Measurements from ENCODE around the gene ABCA4.

Gene ABCA4

DNA sequence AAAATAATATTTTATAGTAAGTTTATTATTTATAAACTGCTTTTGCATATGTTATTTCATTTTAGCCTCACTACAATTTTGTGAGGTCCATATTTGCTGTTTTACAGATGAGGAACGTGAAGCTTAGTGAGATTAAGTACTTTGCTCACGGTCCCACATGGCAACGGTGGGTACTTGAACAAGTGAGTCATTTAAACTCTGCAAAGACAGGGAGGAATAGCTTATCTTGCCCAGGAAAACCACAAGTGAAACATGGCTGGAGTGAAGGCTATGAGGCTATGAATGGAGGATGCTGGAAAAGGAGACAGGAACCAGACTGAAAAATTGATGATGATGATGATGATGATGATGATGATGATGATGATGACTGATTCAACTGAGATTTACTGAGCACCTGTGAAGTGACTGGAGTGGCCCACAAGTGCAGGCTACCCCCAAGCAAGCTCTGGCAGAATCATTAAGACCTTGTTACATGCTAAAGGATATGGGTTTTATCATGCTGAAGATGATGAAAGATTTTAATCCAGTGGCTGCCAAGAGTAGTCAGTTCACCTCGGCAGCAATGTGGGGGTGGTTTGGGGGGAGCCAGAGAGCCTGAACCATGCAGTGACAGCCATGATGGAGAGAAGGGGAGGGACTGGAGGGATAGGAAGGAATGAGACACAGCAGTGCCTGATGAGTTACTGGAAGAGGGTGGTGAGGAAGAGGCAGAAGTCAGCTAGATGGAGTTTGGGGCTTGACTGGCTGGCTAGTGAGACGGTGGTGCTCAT is 1.4 kb upstream of the ABCA4 start:
- no peak for DNase-seq (ENCODE audit: low read depth, low spot score)

DNA sequence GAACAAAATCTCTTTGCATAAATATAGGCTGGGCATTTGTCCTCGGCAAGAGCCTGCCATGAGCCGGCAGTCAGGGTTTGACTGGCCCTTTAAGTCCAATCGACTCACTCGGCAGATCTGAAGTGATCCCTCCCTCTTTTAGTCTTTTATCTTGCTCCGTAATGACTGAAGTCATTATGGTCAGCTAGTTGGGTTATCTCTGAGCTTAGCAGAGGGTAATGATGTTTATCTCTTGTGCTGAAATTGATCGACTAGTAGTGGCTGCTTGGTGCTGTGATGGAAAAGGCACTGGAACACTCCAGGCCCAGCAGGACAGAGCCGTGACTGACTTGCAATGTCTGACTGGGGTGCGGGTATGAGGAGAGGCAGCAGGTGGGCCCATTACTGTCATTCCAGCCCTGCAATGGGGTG is 468 bp upstream of the ABCA4 start:
- no peak for DNase-seq (ENCODE audit: low read depth, low spot score)

DNA sequence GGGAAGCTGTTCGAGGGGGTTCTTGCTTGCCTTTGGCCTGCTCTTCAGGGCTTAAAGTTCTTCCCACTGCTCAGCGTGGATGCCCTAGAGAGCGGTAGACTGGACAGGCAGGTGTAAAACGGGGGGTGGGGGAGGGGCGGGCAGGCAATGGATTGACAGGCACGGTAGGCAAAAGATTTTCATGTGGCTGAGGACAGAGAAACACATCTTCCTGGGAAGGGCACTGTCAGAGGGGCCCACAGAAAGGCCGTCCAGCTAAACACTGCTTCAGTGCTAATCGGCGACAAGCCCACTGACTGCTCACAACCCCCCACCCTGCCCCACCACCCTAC is 412 bp downstream of the ABCA4 start:
- no peak for DNase-seq (ENCODE audit: low read depth, low spot score)

DNA sequence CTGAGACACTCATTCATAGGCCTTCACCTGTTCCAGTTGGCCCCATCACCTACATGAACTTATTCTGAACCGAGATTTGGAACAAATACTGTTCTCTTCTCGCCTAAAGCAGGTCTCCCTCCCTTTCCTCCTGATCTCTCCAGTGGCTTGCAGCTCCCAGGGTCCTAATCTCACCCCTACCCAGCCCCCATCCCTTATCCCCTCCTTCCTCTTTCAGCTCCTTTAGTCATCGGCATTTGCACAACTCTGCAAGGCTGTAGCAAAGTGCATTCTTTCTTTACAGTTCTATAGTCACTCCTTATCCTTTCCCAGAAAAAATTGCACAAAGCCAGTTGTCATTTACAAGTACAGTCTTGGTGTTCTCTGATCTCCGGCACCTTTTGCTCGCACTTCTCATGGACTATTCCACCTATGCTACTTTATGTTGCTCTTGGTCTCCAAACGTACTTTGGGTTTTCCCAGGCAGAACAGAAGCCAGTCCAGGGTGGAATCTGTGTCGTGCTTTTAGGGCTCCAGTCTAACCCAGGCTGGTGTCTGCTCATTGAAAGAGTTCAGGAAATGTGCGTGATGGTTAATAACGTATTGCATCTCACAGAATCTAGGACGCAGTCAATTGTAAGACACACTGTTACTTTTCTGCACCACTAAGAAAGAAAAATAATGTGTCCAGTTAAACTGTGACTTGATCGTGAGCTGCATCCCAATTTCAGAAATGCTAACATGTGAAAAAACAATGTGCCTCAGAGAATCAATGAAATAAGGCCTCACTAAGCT is 965 bp downstream of the ABCA4 start:
- DNase-seq (ENCODE audit: low read depth, low spot score): no peak

DNA sequence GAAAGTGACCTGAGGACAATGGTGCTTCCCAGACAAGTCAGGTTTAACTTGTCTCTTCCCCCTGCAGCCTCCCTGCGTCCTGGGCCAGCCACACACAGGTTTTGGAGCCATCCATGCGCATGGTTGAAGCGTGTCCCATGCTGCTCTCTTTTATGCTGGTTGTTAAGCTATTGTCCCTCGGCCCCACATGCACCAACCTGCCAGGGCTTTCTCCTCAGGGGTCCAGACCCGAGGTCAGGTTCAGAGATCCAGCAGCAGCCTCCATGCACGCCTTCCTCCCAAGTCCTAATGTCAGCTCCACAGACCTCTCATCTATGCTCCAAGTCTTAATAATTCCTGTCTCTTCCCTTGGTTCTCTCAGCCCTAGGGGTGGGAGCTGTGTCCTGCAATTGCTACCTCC is 1.6 kb downstream of the ABCA4 start:
- DNase-seq (ENCODE audit: low read depth, low spot score): no peak

DNA sequence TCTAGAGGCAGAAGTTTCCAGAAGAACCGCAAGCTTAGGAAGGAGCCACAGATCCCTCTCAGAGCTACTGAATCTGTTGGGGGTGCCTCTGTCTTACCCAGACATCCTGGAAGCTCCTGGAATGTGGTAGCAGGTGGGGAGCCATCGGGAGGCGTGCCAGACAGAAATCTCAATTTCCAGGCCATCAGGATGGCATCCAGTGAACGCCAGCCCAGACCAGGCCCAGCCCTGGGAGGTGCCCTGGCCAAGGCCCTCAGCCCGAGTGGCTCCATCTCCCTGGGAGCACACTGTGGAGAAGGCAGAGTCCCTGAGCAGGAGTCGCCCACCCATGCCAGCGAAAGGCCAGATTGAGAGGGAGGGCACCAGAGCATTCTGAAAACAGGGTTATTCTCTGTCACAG is 2.5 kb downstream of the ABCA4 start:
- no peak for DNase-seq (ENCODE audit: low read depth, low spot score)

GRCh38 chr1:94118013-94118412 is 2.9 kb downstream of the ABCA4 start:
- no peak for DNase-seq (ENCODE audit: low read depth, low spot score)

GRCh38 chr1:94117259-94117851 is 3.6 kb downstream of the ABCA4 start:
- no peak for DNase-seq (ENCODE audit: low read depth, low spot score)

DNA sequence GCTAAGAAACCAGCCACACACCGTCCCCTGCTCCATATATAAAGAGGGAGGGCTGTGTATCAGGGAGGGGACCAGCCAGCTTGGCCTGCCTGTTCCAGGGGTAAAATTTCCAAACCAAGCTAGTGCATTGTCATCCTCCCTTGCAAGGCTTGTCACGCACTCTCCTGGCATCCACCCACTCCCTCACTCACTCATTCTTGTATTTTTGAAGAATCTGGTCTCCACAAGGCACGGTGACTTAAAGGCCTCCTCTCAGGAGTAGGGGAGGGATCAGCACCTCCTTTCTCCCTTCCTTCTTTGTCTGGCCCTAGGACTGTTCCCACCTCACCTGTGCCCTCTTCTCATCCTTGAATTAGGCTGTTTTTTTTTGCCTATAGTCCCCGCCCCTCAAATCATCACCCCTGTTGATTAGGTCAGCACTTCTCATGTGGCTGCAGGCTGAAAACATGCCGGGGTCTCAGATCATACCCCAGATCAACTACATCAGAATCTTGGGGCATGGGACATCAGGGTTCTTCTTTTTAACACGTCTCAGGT is 5.0 kb downstream of the ABCA4 start:
- no peak for DNase-seq (ENCODE audit: low read depth, low spot score)

- DNase-seq (ENCODE audit: low read depth, low spot score): no peak
Observed at GRCh38 chr1:94115254-94115899, 5.6 kb downstream of the ABCA4 start.

- DNase-seq (ENCODE audit: low read depth, low spot score): no peak
Observed at GRCh38 chr1:94113589-94114226, 7.2 kb downstream of the ABCA4 start.

DNA sequence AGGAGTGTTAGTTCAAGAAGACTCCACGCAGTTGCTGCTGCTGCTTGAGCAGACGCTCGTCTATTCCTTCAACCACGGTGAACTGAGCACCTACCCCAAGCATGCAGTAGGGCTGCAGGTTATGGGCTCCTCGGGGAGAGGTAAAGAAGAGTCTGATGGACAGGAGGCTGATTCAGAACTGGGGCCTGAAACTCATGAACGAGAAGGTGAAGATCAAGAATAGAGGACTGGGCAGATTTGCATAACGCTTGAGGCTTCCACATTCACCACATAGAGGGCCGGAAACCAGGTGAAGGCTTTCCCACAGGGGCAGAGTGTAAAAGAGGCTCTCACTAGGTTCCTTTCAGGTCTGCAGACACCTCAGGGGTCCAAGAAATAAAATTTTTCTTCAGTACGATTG is 9.1 kb downstream of the ABCA4 start:
- DNase-seq (ENCODE audit: low read depth, low spot score): no peak

DNA sequence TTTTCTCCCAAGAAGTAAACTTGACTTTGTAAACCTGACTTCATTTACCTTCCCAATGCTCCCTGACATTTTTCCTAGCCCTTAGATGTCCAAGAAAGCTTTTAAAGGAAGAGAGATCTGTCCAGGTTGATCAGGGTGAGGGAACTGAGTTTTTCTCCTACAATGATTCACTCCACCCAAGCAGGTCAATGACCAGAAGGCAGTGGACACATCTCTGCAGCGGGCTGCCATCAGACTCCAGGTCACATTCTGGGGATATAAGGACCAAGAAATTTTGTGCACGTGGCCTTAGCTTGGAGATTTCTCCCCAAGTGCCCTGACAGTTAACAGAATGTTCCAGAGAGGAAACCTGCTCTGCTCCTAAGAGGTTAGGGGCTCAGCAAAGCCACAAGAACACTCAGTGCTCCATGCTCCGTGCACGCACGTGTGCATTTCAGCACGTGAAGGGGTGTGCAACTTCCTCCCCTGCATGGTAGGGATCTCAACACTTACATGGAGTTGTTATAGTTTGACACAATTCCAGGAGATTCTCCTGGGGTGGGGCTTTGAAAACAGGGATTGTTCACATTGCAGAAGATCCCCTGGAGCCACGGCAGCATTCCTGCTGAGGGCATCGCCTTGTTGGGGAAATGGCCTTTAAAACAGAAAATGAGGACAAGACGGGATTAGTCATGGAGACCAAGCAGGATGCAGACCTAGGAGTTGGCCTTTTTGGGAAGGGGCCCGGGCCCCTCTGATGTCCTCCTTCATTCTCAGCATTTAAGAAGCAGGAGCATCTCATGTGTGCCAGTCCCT is 9.8 kb downstream of the ABCA4 start:
- no peak for DNase-seq (ENCODE audit: low read depth, low spot score)

GRCh38 chr1:94110021-94110761 is 10.8 kb downstream of the ABCA4 start:
- no peak for DNase-seq (ENCODE audit: low read depth, low spot score)

DNA sequence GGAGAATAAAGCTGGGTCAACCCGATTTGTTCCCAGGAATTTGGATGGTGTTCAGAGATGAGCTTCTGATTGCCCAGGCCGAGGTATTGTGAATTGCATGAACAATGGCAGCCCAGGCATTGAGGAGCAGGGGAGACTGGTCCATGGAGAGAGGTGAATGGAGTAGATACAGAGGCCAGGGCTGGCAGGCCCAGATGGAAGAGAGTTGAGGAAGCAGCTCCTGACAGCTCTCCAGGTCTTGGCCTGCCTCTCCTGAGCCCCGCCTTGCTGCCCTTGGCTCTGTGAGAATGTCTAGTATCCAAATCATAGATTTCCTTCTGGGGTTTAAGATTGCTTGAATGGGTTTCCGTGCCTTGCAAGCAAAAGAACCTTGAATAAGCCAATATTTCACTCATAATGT is 11.5 kb downstream of the ABCA4 start:
- no peak for DNase-seq (ENCODE audit: low read depth, low spot score)

GRCh38 chr1:94107141-94107540 is 13.8 kb downstream of the ABCA4 start:
- no peak for DNase-seq (ENCODE audit: low read depth, low spot score)

GRCh38 chr1:94106716-94107115 is 14.2 kb downstream of the ABCA4 start:
- DNase-seq (ENCODE audit: low read depth, low spot score): no peak

DNA sequence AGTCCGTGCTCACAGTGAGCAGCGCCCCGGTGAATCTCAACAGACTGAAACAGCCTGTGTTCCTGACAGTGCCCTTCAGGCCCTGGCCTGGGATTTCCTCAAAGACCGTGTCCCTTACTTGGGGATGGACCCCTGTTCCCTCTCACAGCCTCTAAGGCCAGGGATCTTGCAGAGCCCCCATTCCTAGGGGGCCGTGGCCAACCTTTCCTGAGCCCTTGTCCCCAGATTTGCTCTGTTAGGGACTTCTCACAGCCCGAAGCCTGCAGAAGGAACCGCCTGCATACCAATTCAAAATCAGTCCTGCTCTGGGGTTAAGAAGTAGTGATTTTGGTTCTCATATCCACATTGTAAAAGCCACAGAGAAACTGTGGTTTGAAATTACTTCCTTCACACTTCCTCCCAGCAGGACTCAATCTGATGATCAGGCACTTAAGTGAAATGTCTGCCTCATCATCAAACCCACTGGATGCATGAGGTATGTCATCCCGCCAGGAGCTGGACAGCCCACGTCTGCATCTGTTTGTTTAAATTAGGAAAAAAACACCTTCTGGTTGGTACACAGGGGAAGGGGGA is 14.9 kb downstream of the ABCA4 start:
- no peak for DNase-seq (ENCODE audit: low read depth, low spot score)

GRCh38 chr1:94105581-94105952 is 15.4 kb downstream of the ABCA4 start:
- DNase-seq (ENCODE audit: low read depth, low spot score): no peak
